Measurements from ENCODE around the gene AKAP1. TPM values are rescaled to one million over a fixed set of nuclear protein-coding genes. Genes with fewer than 3 reads are reported as not detected.

Gene AKAP1
- total and polyA plus RNA-seq, 9 of the 15 experiments (the other 6 are each of a cell fraction or from before 2014, with no cell fraction given) = 12.9 to 63.8 (median 36.4) TPM

DNA sequence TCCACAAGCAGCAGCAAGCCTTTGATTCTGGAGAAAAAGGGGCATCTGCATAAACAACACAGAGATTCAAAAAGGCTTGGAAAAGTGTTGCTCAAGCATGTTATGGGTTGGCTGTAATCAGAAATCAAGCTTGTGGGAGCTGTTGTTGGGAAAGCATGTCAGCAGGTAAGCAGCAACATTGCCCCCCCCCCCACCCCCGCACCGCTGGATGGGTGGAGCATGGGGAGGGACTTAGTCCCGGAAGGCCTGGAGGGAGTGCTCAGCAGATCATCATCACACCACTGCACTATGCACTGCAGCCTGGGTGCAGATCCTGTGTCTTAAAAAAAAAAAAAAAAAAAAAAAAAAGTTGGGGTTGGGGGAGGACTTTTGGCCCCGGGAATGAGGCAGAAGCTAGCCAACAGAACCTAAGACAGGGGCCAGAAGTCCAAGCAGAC lies 16.8 kb upstream of the AKAP1 start (continued):
- TF ChIP-seq, protein P1, sequence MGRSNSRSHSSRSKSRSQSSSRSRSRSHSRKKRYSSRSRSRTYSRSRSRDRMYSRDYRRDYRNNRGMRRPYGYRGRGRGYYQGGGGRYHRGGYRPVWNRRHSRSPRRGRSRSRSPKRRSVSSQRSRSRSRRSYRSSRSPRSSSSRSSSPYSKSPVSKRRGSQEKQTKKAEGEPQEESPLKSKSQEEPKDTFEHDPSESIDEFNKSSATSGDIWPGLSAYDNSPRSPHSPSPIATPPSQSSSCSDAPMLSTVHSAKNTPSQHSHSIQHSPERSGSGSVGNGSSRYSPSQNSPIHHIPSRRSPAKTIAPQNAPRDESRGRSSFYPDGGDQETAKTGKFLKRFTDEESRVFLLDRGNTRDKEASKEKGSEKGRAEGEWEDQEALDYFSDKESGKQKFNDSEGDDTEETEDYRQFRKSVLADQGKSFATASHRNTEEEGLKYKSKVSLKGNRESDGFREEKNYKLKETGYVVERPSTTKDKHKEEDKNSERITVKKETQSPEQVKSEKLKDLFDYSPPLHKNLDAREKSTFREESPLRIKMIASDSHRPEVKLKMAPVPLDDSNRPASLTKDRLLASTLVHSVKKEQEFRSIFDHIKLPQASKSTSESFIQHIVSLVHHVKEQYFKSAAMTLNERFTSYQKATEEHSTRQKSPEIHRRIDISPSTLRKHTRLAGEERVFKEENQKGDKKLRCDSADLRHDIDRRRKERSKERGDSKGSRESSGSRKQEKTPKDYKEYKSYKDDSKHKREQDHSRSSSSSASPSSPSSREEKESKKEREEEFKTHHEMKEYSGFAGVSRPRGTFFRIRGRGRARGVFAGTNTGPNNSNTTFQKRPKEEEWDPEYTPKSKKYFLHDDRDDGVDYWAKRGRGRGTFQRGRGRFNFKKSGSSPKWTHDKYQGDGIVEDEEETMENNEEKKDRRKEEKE (IDR thresholded peaks at IDR 0.05; ENCODE audit: borderline replicate concordance in 1 of 2, control insufficient read depth in 1 of 2, low read depth in 2 of 2, low read length in 1 of 2) = no peak
- TF ChIP-seq, protein P2, sequence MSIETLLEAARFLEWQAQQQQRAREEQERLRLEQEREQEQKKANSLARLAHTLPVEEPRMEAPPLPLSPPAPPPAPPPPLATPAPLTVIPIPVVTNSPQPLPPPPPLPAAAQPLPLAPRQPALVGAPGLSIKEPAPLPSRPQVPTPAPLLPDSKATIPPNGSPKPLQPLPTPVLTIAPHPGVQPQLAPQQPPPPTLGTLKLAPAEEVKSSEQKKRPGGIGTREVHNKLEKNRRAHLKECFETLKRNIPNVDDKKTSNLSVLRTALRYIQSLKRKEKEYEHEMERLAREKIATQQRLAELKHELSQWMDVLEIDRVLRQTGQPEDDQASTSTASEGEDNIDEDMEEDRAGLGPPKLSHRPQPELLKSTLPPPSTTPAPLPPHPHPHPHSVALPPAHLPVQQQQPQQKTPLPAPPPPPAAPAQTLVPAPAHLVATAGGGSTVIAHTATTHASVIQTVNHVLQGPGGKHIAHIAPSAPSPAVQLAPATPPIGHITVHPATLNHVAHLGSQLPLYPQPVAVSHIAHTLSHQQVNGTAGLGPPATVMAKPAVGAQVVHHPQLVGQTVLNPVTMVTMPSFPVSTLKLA (conservative IDR thresholded peaks at IDR 0.05) = peak in 1 of 2 experiments; percentile 55; a peak in 2 of 4 replicates
- TF ChIP-seq SMARCA4 (IDR thresholded peaks at IDR 0.05) (0 out of 2 replicates have a peak, but pooled peaks have one; percentile 21), ZEB2 (IDR thresholded peaks at IDR 0.05) (peak; percentile 35; the same call in 1 of the 2 replicates), MYBL2 (IDR thresholded peaks at IDR 0.05; ENCODE audit: low read depth) (no peak), MYBL2 (CRISPR knock-in tag; IDR thresholded peaks at IDR 0.05; ENCODE audit: borderline replicate concordance) (no peak), HDAC8 (tag; IDR thresholded peaks at IDR 0.05) (no peak)
- TF ChIP-seq, protein P3, sequence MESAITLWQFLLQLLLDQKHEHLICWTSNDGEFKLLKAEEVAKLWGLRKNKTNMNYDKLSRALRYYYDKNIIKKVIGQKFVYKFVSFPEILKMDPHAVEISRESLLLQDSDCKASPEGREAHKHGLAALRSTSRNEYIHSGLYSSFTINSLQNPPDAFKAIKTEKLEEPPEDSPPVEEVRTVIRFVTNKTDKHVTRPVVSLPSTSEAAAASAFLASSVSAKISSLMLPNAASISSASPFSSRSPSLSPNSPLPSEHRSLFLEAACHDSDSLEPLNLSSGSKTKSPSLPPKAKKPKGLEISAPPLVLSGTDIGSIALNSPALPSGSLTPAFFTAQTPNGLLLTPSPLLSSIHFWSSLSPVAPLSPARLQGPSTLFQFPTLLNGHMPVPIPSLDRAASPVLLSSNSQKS (CRISPR knock-in tag; IDR thresholded peaks at IDR 0.05) = no peak

Measured in K562 (cell line).